ENCODE data around the gene ATP8A2. TPM values are rescaled to one million over a fixed set of nuclear protein-coding genes. Genes with fewer than 3 reads are reported as not detected.

Gene ATP8A2
- total RNA-seq, 5 donors from 2014 or later (not counting 1 experiment from before 2014, with no cell fraction given), result 0.39 to 0.85 (median 0.73) TPM

DNA sequence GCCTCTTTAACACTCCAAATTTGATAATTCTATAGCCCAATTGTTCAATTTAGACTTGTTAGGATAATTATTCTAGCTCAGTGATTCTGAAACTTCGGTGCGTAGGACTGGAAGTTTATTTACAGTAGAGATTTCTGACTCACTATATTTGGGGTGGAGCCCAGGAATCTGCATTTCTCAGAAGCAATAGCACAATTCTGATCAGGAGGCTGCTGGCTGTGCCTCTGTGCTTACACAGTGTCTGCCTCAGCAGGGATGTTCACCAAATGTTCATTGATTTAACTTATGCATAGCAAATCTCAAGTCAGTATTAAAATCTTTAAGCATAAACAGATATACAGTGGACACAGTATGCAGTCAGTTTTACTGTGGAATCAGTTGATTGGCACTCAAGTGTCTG, 45.8 kb downstream of the ATP8A2 start:
- H3K36me3 ChIP-seq (ENCODE audit: control insufficient read depth in 2 of 2, extremely low read depth in 1 of 2, insufficient read depth in 1 of 2, low read length in 1 of 2), result no peaks in the 10 kb centered on the region
- no peaks in the 10 kb centered on the region for H3K4me1 ChIP-seq (ENCODE audit: control insufficient read depth in 1 of 2, extremely low read depth in 1 of 2, insufficient read depth in 2 of 2, low read length in 2 of 2)
- H3K27me3 Mint-ChIP-seq, result peaks cover 33 to 38% of the 10 kb centered on the region in 2 donors
- H3K9me3 Mint-ChIP-seq, result no peaks in the 10 kb centered on the region
- DNase-seq (no peak), ATAC-seq (replicated peaks in 1 of 4) (no peak)
- ChIA-PET CTCF (interaction anchor here in 1 of 2 donors (0.6 kb wide), 1 partner anchor 251 kb away, joined by 3 read pairs; no protein-coding TSS in a partner anchor), POLR2A (no interaction called here)
- peaks cover 0 to 7% of the 10 kb centered on the region in 2 experiments for H3K27me3 ChIP-seq (replicated peaks in 1 of 2; ENCODE audit: control insufficient read depth in 2 of 2, extremely low read depth in 1 of 2, insufficient read depth in 2 of 2, low read length in 1 of 2)
- H3K27ac Mint-ChIP-seq, result no peak overlapping the region
- no CpG with 5 or more reads among the region's 2 CpGs for WGBS (ENCODE audit: insufficient coverage)
- no peak overlapping the region for H3K27ac ChIP-seq (ENCODE audit: low read length)
- H3K4me3 Mint-ChIP-seq, result no peak overlapping the region
- H3K4me3 ChIP-seq (ENCODE audit: control insufficient read depth in 1 of 2, extremely low read depth in 1 of 2, low read length in 1 of 2), result no peak overlapping the region
- no peaks in the 10 kb centered on the region for H3K9me3 ChIP-seq
- no peaks in the 10 kb centered on the region for H3K4me1 Mint-ChIP-seq
- no peaks in the 10 kb centered on the region for H3K36me3 Mint-ChIP-seq

DNA sequence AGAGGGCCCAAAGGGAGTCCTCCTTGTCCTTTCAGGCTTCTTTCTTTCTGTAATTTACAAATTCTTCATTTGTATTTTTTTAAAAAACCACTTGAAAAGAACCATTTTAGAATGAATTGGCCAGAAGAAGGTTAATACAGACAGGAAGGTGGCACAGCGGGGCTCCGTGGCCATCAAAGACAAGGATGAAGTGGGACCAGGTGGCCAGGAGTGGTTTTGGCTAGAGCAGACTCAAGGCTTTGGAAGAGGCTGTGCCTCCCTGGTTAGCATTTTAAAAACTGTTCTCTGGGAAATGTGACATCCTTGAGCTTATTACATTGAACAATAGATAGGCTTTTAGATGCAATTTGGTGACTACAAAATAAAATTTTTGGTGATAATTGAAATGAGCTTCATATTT, 48.4 kb downstream of the ATP8A2 start:
- Mint-ChIP-seq H3K36me3 (no peaks in the 10 kb centered on the region), H3K9me3 (no peaks in the 10 kb centered on the region), H3K27me3 (peaks cover 34 to 51% of the 10 kb centered on the region in 2 donors), H3K4me3 (no peak overlapping the region), H3K27ac (no peak overlapping the region), H3K4me1 (no peaks in the 10 kb centered on the region)
- CTCF ChIA-PET, result no interaction called here
- POLR2A ChIA-PET, result no interaction called here
- Histone ChIP-seq H3K27me3 (replicated peaks in 1 of 2; ENCODE audit: control insufficient read depth in 2 of 2, extremely low read depth in 1 of 2, insufficient read depth in 2 of 2, low read length in 1 of 2) (peaks cover 0 to 7% of the 10 kb centered on the region in 2 experiments), H3K9me3 (no peaks in the 10 kb centered on the region), H3K4me3 (ENCODE audit: control insufficient read depth in 1 of 2, extremely low read depth in 1 of 2, low read length in 1 of 2) (no peak overlapping the region), H3K36me3 (ENCODE audit: control insufficient read depth in 2 of 2, extremely low read depth in 1 of 2, insufficient read depth in 1 of 2, low read length in 1 of 2) (no peaks in the 10 kb centered on the region), H3K4me1 (ENCODE audit: control insufficient read depth in 1 of 2, extremely low read depth in 1 of 2, insufficient read depth in 2 of 2, low read length in 2 of 2) (no peaks in the 10 kb centered on the region), H3K27ac (ENCODE audit: low read length) (no peak overlapping the region)
- 20% methylated on average over 1 of the region's 2 CpGs for WGBS (ENCODE audit: insufficient coverage)
- DNase-seq (no peak), ATAC-seq (replicated peaks in 1 of 4) (no peak)

DNA sequence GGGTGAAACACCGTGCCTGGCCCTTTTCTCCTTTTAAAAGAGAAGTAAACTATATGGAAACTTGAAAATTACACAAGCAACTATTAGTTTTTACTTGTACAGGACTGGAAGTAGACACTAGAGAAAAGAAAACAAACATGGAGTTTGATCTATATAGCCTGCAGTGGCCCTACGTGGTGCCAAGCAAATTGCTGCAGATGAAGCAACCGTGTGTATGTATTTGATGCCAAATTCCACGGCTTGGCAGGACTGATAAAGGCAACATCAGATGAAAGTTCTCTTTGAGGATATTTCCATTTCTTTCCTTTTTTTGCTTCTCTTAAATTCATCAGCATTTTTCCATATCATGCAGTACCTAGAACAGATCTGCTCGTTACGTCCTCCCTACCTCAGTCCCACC, 49.8 kb downstream of the ATP8A2 start:
- no peak overlapping the region for H3K27ac ChIP-seq (ENCODE audit: low read length)
- peaks cover 0 to 2% of the 10 kb centered on the region in 2 experiments for H3K27me3 ChIP-seq (replicated peaks in 1 of 2; ENCODE audit: control insufficient read depth in 2 of 2, extremely low read depth in 1 of 2, insufficient read depth in 2 of 2, low read length in 1 of 2)
- no peaks in the 10 kb centered on the region for H3K36me3 Mint-ChIP-seq
- H3K4me3 Mint-ChIP-seq, result no peak overlapping the region
- no peak overlapping the region for H3K4me3 ChIP-seq (ENCODE audit: control insufficient read depth in 1 of 2, extremely low read depth in 1 of 2, low read length in 1 of 2)
- no peaks in the 10 kb centered on the region for H3K4me1 ChIP-seq (ENCODE audit: control insufficient read depth in 1 of 2, extremely low read depth in 1 of 2, insufficient read depth in 2 of 2, low read length in 2 of 2)
- no peak overlapping the region for H3K27ac Mint-ChIP-seq
- no peak for DNase-seq
- WGBS (ENCODE audit: insufficient coverage), result 70% methylated on average over 3 of the region's 6 CpGs
- H3K36me3 ChIP-seq (ENCODE audit: control insufficient read depth in 2 of 2, extremely low read depth in 1 of 2, insufficient read depth in 1 of 2, low read length in 1 of 2), result no peaks in the 10 kb centered on the region
- H3K9me3 ChIP-seq, result no peaks in the 10 kb centered on the region
- H3K9me3 Mint-ChIP-seq, result no peaks in the 10 kb centered on the region
- POLR2A ChIA-PET, result no interaction called here
- H3K4me1 Mint-ChIP-seq, result no peaks in the 10 kb centered on the region
- CTCF ChIA-PET, result no interaction called here
- no peak for ATAC-seq (replicated peaks in 1 of 4)
- peaks cover 20 to 37% of the 10 kb centered on the region in 2 donors for H3K27me3 Mint-ChIP-seq

DNA sequence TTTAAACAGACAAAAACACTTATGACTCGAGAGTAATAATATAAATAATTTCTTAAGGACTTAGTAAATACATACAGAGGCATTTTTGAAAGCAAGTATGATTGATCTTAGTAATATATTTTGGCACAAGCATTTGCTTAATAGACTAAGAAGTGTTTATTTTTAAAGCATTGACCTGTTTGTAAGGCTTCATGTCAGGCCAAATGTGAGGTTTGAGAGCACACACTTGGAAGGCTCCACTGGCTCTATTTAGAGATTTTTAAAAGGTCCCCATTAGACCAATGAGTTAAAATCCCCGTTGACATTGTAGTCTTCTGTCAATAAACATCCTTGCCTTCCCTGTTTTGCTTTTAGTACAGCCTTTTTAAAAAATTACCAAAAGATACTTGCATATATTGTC, 50.4 kb downstream of the ATP8A2 start:
- H3K4me3 Mint-ChIP-seq, result no peak overlapping the region
- WGBS (ENCODE audit: insufficient coverage), result 83% methylated on average over 1 of the region's 2 CpGs
- H3K9me3 Mint-ChIP-seq, result no peaks in the 10 kb centered on the region
- Histone ChIP-seq H3K36me3 (ENCODE audit: control insufficient read depth in 2 of 2, extremely low read depth in 1 of 2, insufficient read depth in 1 of 2, low read length in 1 of 2) (no peaks in the 10 kb centered on the region), H3K27me3 (replicated peaks in 1 of 2; ENCODE audit: control insufficient read depth in 2 of 2, extremely low read depth in 1 of 2, insufficient read depth in 2 of 2, low read length in 1 of 2) (peaks cover 0 to 2% of the 10 kb centered on the region in 2 experiments), H3K27ac (ENCODE audit: low read length) (no peak overlapping the region), H3K4me1 (ENCODE audit: control insufficient read depth in 1 of 2, extremely low read depth in 1 of 2, insufficient read depth in 2 of 2, low read length in 2 of 2) (no peaks in the 10 kb centered on the region), H3K9me3 (no peaks in the 10 kb centered on the region), H3K4me3 (ENCODE audit: control insufficient read depth in 1 of 2, extremely low read depth in 1 of 2, low read length in 1 of 2) (no peak overlapping the region)
- ATAC-seq (replicated peaks in 1 of 4) (no peak), DNase-seq (no peak)
- ChIA-PET CTCF (no interaction called here), POLR2A (no interaction called here)
- no peaks in the 10 kb centered on the region for H3K4me1 Mint-ChIP-seq
- peaks cover 20 to 35% of the 10 kb centered on the region in 2 donors for H3K27me3 Mint-ChIP-seq
- H3K36me3 Mint-ChIP-seq, result no peaks in the 10 kb centered on the region
- H3K27ac Mint-ChIP-seq, result no peak overlapping the region

DNA sequence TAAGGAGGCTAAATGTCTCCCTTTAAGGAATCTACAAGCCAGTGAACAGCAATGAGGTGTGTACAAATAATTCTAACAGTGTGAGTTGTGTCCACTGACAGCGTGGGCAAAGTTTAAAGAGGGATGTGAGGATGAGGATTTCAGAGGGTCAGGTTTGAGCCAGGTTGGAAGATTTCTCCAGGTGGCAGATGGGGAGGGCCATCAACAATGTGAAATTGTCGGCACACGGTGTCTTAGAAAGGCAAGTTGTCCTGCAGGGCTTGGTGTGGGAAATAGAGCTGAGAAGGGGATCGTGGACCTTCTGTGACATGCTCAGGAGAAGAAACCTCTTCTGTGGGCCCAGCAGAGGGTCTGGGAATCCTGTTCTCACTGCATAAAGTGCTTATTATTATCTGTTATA, 52.1 kb downstream of the ATP8A2 start:
- POLR2A ChIA-PET, result no interaction called here

DNA sequence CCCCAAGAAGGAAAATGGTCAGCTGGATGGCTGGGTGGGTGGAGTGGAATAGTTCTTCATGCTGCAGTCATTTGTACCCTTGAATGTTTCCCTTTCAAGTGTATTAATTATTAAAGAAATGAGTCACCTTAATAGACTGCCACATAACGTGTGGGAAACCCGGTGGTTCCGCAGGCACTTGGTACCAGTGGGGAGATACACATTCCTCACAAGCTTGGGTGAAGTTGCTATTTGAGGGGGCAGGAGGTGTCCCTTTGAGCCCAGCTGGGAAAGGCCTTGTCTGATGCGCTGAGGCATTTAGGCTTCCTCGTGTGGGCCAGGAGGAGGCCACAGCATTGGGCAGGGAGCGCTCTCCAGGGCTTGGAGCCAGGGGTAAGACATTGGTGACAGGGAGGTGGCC, 57.7 kb downstream of the ATP8A2 start:
- Mint-ChIP-seq H3K9me3 (no peaks in the 10 kb centered on the region), H3K4me3 (no peak overlapping the region), H3K4me1 (no peaks in the 10 kb centered on the region), H3K36me3 (no peaks in the 10 kb centered on the region), H3K27ac (no peak overlapping the region), H3K27me3 (peaks cover 6 to 7% of the 10 kb centered on the region in 2 donors)
- H3K27me3 ChIP-seq (replicated peaks in 1 of 2; ENCODE audit: control insufficient read depth in 2 of 2, extremely low read depth in 1 of 2, insufficient read depth in 2 of 2, low read length in 1 of 2), result no peaks in the 10 kb centered on the region
- no peak overlapping the region for H3K27ac ChIP-seq (ENCODE audit: low read length)
- ChIA-PET POLR2A (no interaction called here), CTCF (no interaction called here)
- no peaks in the 10 kb centered on the region for H3K4me1 ChIP-seq (ENCODE audit: control insufficient read depth in 1 of 2, extremely low read depth in 1 of 2, insufficient read depth in 2 of 2, low read length in 2 of 2)
- 79% methylated on average over 3 of the region's 6 CpGs for WGBS (ENCODE audit: insufficient coverage)
- DNase-seq (no peak), ATAC-seq (replicated peaks in 1 of 4) (no peak)
- H3K36me3 ChIP-seq (ENCODE audit: control insufficient read depth in 2 of 2, extremely low read depth in 1 of 2, insufficient read depth in 1 of 2, low read length in 1 of 2), result no peaks in the 10 kb centered on the region
- no peak overlapping the region for H3K4me3 ChIP-seq (ENCODE audit: control insufficient read depth in 1 of 2, extremely low read depth in 1 of 2, low read length in 1 of 2)
- no peaks in the 10 kb centered on the region for H3K9me3 ChIP-seq

More for the DNA sequence above, 52.1 kb downstream of the ATP8A2 start:
- no peaks in the 10 kb centered on the region for H3K36me3 ChIP-seq (ENCODE audit: control insufficient read depth in 2 of 2, extremely low read depth in 1 of 2, insufficient read depth in 1 of 2, low read length in 1 of 2)
- no peak overlapping the region for H3K4me3 ChIP-seq (ENCODE audit: control insufficient read depth in 1 of 2, extremely low read depth in 1 of 2, low read length in 1 of 2)
- no peak overlapping the region for H3K27ac ChIP-seq (ENCODE audit: low read length)
- Mint-ChIP-seq H3K36me3 (no peaks in the 10 kb centered on the region), H3K4me3 (no peak overlapping the region), H3K9me3 (no peaks in the 10 kb centered on the region), H3K4me1 (no peaks in the 10 kb centered on the region), H3K27me3 (peaks cover 16 to 21% of the 10 kb centered on the region in 2 donors), H3K27ac (no peak overlapping the region)
- H3K27me3 ChIP-seq (replicated peaks in 1 of 2; ENCODE audit: control insufficient read depth in 2 of 2, extremely low read depth in 1 of 2, insufficient read depth in 2 of 2, low read length in 1 of 2), result no peaks in the 10 kb centered on the region
- DNase-seq (no peak), ATAC-seq (replicated peaks in 1 of 4) (no peak)
- no peaks in the 10 kb centered on the region for H3K4me1 ChIP-seq (ENCODE audit: control insufficient read depth in 1 of 2, extremely low read depth in 1 of 2, insufficient read depth in 2 of 2, low read length in 2 of 2)
- CTCF ChIA-PET, result no interaction called here
- H3K9me3 ChIP-seq, result no peaks in the 10 kb centered on the region
- 0% methylated on average over 1 of the region's 4 CpGs for WGBS (ENCODE audit: insufficient coverage)

DNA sequence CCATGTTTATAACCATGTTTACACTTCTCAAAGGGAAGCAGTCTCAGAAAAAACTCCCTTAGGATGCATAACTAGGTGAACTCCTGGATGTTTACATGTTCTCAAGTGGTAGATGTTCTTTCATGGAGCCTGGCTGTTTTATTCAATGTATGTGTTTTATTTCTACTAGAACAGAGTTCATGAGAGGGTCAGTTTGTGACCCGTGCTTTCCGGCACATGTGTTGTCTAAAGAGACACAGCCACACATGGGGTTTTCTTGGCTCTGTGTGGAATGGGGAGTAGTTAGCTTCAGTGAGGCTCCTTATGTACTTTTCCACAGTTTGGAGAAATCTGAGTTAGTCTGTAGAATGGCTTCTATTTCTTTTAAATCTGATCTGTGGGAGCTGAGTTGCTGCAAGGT, 60.9 kb downstream of the ATP8A2 start:
- ATAC-seq (replicated peaks in 1 of 4), result no peak
- H3K27me3 Mint-ChIP-seq, result peaks cover 12 to 16% of the 10 kb centered on the region in 2 donors

More for the DNA sequence above, 60.9 kb downstream of the ATP8A2 start:
- no peaks in the 10 kb centered on the region for H3K9me3 Mint-ChIP-seq
- H3K27ac Mint-ChIP-seq, result no peak overlapping the region
- CTCF ChIA-PET, result no interaction called here
- no CpG with 5 or more reads among the region's 2 CpGs for WGBS (ENCODE audit: insufficient coverage)
- H3K36me3 Mint-ChIP-seq, result no peaks in the 10 kb centered on the region
- no peaks in the 10 kb centered on the region for H3K36me3 ChIP-seq (ENCODE audit: control insufficient read depth in 2 of 2, extremely low read depth in 1 of 2, insufficient read depth in 1 of 2, low read length in 1 of 2)
- DNase-seq, result no peak
- no peaks in the 10 kb centered on the region for H3K4me1 Mint-ChIP-seq
- H3K27ac ChIP-seq (ENCODE audit: low read length), result no peak overlapping the region
- no peaks in the 10 kb centered on the region for H3K9me3 ChIP-seq
- no peak overlapping the region for H3K4me3 Mint-ChIP-seq
- no peak overlapping the region for H3K4me3 ChIP-seq (ENCODE audit: control insufficient read depth in 1 of 2, extremely low read depth in 1 of 2, low read length in 1 of 2)
- H3K27me3 ChIP-seq (replicated peaks in 1 of 2; ENCODE audit: control insufficient read depth in 2 of 2, extremely low read depth in 1 of 2, insufficient read depth in 2 of 2, low read length in 1 of 2), result no peaks in the 10 kb centered on the region
- POLR2A ChIA-PET, result no interaction called here
- no peaks in the 10 kb centered on the region for H3K4me1 ChIP-seq (ENCODE audit: control insufficient read depth in 1 of 2, extremely low read depth in 1 of 2, insufficient read depth in 2 of 2, low read length in 2 of 2)
